Hepatocyte (in vitro differentiated cells): ENCODE measurements around the gene RER1. TPM values are rescaled to one million over a fixed set of nuclear protein-coding genes. Genes with fewer than 3 reads are reported as not detected.

Source experiments
- DNase-seq: peaks from one replicate; pipeline ENCODE4 v3.0.0-alpha.2; 2016; ENCODE audit warnings: low spot score
- H2AFZ ChIP-seq: fragments of 200-600 bp; sonication (generic); 2 replicates; pipeline ENCODE4 v1.6.0; 2016; ENCODE audit warnings: antibody characterized with exemption, mild to moderate bottlenecking
- H3K27ac ChIP-seq: fragments of 200-600 bp; sonication (generic); 2 replicates; pipeline ENCODE4 v1.5.1; 2016; ENCODE audit warnings: mild to moderate bottlenecking
- H3K27me3 ChIP-seq: fragments of 200-600 bp; sonication (generic); 2 replicates; pipeline ENCODE4 v1.6.1; 2016
- H3K36me3 ChIP-seq: fragments of 200-600 bp; sonication (generic); replicated peaks from 2 replicates; pipeline ENCODE4 v1.5.1; 2016; ENCODE audit warnings: low read depth; ENCODE audit not compliant: insufficient read depth
- H3K4me1 ChIP-seq: fragments of 200-600 bp; sonication (generic); 2 replicates; pipeline ENCODE4 v1.5.1; 2016; ENCODE audit warnings: mild to moderate bottlenecking, moderate library complexity; ENCODE audit not compliant: insufficient read depth
- H3K4me2 ChIP-seq: fragments of 200-600 bp; sonication (generic); 2 replicates; pipeline ENCODE4 v1.6.0; 2016
- H3K4me3 ChIP-seq: fragments of 200-600 bp; sonication (generic); 2 replicates; pipeline ENCODE4 v1.5.1; 2016; ENCODE audit warnings: mild to moderate bottlenecking
- H3K79me2 ChIP-seq: fragments of 200-600 bp; sonication (generic); 2 replicates; pipeline ENCODE4 v1.6.0; 2017; ENCODE audit warnings: mild to moderate bottlenecking
- H3K9me2 ChIP-seq: fragments of 200-600 bp; sonication (generic); replicated peaks from 2 replicates; pipeline ENCODE4 v1.6.0; 2017; ENCODE audit warnings: mild to moderate bottlenecking; ENCODE audit not compliant: insufficient read depth
- H3K9me3 ChIP-seq: fragments of 200-600 bp; sonication (generic); 2 replicates; pipeline ENCODE4 v1.5.1; 2016; ENCODE audit warnings: low read depth, mild to moderate bottlenecking
- H4K20me1 ChIP-seq: fragments of 200-600 bp; sonication (generic); 2 replicates; pipeline ENCODE4 v1.6.0; 2016; ENCODE audit warnings: mild to moderate bottlenecking; ENCODE audit not compliant: insufficient read depth, poor library complexity, severe bottlenecking
- EZH2 ChIP-seq: fragments of 200-600 bp; sonication (generic); IDR thresholded peaks from 2 replicates; pipeline ENCODE4 v1.6.1; 2016; ENCODE audit warnings: antibody characterized with exemption, mild to moderate bottlenecking, borderline replicate concordance
- EZH2phosphoT487 ChIP-seq: fragments of 200-600 bp; sonication (generic); IDR thresholded peaks from one replicate; pipeline ENCODE4 v1.6.1; 2018; ENCODE audit warnings: antibody characterized with exemption, mild to moderate bottlenecking, low read depth, moderate library complexity; ENCODE audit not compliant: unreplicated experiment, severe bottlenecking
- WGBS: methylation state at CpG from one replicate; pipeline ENCODE4 v1.1.6; 2016; ENCODE audit warnings: low lambda C conversion rate; ENCODE audit errors: missing lambda C conversion rate; 5-methylcytosine and 5-hydroxymethylcytosine counted together
- polyA plus RNA-seq: library from polyadenylated mRNA; unstranded; fragments of >200 nt; fragmentation: Nextera tagmentation; extraction: Ambion mirVana; gene quantifications from 2 replicates; pipeline ENCODE4 v1.2.1, GENCODE V29; 2016
- total RNA-seq: library from RNA; depleted of rRNA; stranded (reverse); fragments of >200 nt; gene quantifications from 2 replicates; pipeline ENCODE4 v1.2.3, GENCODE V29; 2014
- TF ChIP-seq, protein P1 (sequence below): fragments of 200-600 bp; sonication (generic); IDR thresholded peaks from 2 replicates; pipeline ENCODE4 v1.5.1; 2016; ENCODE audit warnings: antibody characterized with exemption, mild to moderate bottlenecking; ENCODE audit not compliant: poor library complexity

Gene RER1
- total and polyA plus RNA-seq, 2 experiments from 2014 or later: 123 to 237 TPM

DNA sequence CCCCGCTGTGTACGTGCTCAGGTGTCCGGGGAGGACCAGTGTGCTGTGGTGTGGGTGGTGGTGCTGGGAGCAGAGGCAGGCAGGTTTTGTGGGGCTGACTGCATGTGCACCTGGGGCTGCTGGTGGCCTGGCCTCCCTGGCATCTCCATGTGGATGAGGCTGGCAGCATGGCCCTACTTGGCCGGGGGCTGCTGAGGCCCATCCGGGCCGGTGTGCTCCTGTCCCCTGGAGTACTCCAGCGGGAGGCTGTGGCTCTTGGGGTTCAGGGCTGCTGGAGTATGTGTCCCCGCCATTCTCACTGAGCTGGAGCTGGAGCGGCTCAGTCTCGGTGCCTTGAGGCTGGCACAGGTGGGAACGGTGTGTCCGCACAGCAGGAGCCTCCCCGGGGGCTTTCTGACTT is 41.6 kb downstream of the RER1 start:
- H3K4me3 ChIP-seq: no peak overlapping the region
- H3K9me3 ChIP-seq: no peaks in the 10 kb centered on the region
- no peak overlapping the region for H3K4me2 ChIP-seq
- no peaks in the 10 kb centered on the region for H3K9me2 ChIP-seq
- peaks cover 3% of the 10 kb centered on the region for H3K27me3 ChIP-seq
- H2AFZ ChIP-seq: no peak overlapping the region
- DNase-seq: no peak
- TF ChIP-seq EZH2 (no peak), EZH2phosphoT487 (no peak)
- TF ChIP-seq, protein P1, sequence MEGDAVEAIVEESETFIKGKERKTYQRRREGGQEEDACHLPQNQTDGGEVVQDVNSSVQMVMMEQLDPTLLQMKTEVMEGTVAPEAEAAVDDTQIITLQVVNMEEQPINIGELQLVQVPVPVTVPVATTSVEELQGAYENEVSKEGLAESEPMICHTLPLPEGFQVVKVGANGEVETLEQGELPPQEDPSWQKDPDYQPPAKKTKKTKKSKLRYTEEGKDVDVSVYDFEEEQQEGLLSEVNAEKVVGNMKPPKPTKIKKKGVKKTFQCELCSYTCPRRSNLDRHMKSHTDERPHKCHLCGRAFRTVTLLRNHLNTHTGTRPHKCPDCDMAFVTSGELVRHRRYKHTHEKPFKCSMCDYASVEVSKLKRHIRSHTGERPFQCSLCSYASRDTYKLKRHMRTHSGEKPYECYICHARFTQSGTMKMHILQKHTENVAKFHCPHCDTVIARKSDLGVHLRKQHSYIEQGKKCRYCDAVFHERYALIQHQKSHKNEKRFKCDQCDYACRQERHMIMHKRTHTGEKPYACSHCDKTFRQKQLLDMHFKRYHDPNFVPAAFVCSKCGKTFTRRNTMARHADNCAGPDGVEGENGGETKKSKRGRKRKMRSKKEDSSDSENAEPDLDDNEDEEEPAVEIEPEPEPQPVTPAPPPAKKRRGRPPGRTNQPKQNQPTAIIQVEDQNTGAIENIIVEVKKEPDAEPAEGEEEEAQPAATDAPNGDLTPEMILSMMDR: no peak
- WGBS: 76% methylated on average over 9 of the region's 13 CpGs
- H4K20me1 ChIP-seq: no peaks in the 10 kb centered on the region
- no peak overlapping the region for H3K27ac ChIP-seq
- no peaks in the 10 kb centered on the region for H3K79me2 ChIP-seq
- H3K4me1 ChIP-seq: no peaks in the 10 kb centered on the region
- no peaks in the 10 kb centered on the region for H3K36me3 ChIP-seq

DNA sequence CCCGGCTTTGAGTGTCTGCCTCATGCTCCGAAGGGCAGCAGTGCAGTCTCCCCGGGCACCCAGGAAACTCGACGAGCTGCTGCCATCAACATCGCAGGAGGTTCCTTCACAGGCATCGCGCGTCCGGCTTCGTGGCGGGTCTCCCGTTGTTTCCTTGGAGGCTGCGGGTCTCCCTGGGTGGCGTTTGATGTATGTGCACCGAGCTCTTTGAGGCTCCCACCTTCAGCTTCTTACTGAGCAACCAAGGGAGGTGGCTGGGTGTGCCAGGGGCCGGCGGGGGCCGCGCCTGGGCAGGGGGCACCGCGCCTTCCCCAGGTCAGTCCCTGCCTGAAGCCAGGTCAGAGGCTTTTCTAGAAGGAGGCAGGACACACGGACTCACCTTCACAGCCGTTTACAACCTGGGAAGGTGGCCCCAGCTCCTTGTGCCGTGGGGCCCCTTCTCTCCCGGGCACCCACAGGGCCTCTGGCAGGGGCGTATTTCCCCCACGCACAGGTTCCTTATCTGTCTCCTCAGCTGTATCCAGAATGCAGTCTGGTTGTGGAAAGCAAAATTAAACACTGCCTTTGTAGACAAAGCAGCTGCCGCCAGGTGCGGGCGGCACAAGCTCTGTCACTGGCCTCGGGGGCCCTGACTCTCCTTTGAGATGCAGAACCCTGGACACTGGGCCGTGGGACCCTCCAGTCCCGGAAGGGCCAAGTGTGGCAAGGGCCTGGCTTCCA is 42.5 kb downstream of the RER1 start:
- H3K9me3 ChIP-seq: no peaks in the 10 kb centered on the region
- no peaks in the 10 kb centered on the region for H3K9me2 ChIP-seq
- no peak overlapping the region for H3K4me3 ChIP-seq
- no peaks in the 10 kb centered on the region for H3K79me2 ChIP-seq
- no peaks in the 10 kb centered on the region for H3K4me1 ChIP-seq
- peaks cover 3% of the 10 kb centered on the region for H3K27me3 ChIP-seq
- H4K20me1 ChIP-seq: no peaks in the 10 kb centered on the region
- no peak for TF ChIP-seq EZH2
- no peak for TF ChIP-seq EZH2phosphoT487
- TF ChIP-seq, protein P1: no peak
- H3K4me2 ChIP-seq: no peak overlapping the region
- no peak for DNase-seq
- no peaks in the 10 kb centered on the region for H3K36me3 ChIP-seq
- 83% methylated on average over 33 of the region's 34 CpGs for WGBS
- no peak overlapping the region for H2AFZ ChIP-seq
- H3K27ac ChIP-seq: no peak overlapping the region

DNA sequence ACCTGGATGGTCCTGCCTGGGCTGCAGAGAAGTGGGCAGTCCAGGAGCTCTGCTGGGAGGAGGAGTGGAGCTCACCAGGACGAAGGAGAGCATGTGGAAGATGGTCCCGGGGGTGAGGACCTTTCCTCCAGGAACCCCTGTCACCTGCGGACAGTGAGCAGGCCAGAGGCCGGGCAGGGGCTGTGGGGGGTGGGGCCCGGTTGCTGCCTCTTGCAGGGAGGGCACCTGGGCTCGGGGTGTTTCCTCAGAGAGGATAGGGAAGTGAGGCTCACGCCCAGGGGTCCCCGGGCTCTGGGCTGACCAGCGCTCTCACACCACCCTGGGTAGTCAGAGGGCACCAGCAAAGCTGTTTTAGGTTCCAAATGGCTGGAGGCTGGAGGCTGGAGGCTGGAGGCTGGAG is 43.5 kb downstream of the RER1 start:
- Histone ChIP-seq H3K79me2 (no peaks in the 10 kb centered on the region), H3K9me3 (no peaks in the 10 kb centered on the region), H3K27ac (no peak overlapping the region), H3K27me3 (peaks cover 3% of the 10 kb centered on the region), H3K4me1 (no peaks in the 10 kb centered on the region), H3K4me3 (no peak overlapping the region), H3K9me2 (no peaks in the 10 kb centered on the region), H3K4me2 (no peak overlapping the region), H2AFZ (no peak overlapping the region), H4K20me1 (no peaks in the 10 kb centered on the region), H3K36me3 (no peaks in the 10 kb centered on the region)
- 87% methylated on average over 7 of the region's 9 CpGs for WGBS
- DNase-seq: no peak
- no peak for TF ChIP-seq EZH2
- TF ChIP-seq EZH2phosphoT487: no peak
- TF ChIP-seq, protein P1: no peak
